ENCODE data around the gene DYNC1I1.

The DYNC1I1 gene

DNA sequence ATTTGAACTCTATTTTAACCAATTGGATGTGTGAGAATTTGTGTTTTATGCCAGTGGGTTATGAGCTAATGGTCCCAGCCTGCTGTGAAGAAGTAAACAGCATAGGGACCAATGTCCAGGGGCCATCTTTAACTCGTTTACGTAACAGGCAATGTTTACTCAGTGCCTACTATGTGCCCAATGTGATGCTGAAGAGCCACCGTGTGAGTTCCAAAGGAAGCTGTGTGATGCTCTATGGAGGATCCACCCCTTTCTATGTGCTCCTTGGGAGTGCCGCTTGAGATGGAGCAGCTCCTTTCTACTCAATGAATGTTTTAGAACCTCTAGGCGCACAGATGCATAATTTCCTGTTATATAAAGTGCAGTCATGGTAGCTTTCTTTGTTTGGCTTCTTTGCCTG lies 21.3 kb downstream of the DYNC1I1 start:
- no peak for DNase-seq (ENCODE audit: low spot score)

DNA sequence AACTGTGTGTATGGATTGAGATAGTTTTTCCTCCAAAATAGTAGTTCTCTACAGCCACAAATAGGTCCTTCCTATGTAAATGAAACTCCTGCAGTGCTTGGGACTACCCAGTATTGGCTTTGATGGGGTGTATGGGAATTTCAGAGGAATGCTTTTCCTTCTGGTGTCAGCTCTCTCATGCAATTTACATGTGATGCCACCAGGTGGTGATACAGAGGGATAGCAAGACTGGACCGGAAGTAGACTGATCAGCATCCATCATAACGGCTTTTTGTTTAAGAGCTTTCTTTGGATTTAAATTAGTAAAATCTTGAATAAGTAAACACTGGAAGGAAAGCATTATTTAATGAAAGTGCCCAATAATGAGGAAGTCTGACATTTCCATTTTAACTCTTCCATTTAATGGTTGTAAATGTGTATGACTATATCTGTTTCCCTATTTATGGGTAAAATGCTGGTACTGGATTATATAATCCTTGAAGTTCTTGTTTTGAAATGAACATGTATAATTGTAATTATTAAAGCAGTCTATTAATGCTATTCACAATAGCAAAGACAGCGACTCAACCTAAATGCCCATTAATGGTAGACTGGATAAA lies 22.7 kb downstream of the DYNC1I1 start:
- peak; percentile 42 for DNase-seq (ENCODE audit: low spot score)

- no peak for DNase-seq (ENCODE audit: low spot score)
Measured at GRCh38 chr7:95796617-95797016, 24.3 kb downstream of the DYNC1I1 start.

- DNase-seq (ENCODE audit: low spot score): no peak
Measured at GRCh38 chr7:95798401-95798930, 26.1 kb downstream of the DYNC1I1 start.

DNA sequence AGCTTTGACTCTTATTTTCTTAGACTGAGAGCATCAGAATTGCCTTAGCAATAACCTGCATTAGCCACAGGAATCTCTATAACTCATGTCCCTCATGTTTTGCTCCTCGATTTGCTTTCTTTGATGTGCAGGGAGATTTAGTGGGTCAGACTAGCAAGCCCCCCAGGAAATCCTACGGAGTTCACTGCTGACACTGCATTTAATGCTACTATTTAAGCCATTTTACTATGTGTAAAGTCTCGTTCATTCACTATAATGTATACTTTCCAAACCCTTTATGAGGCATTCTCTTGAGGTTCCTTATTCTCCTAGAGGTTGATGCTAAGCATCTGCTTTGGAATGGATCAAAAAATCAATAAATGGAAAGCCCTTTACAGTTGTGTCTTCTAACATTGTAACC lies 28.4 kb downstream of the DYNC1I1 start:
- no peak for DNase-seq (ENCODE audit: low spot score)

GRCh38 chr7:95802270-95802669 lies 29.9 kb downstream of the DYNC1I1 start:
- DNase-seq (ENCODE audit: low spot score): no peak

DNA sequence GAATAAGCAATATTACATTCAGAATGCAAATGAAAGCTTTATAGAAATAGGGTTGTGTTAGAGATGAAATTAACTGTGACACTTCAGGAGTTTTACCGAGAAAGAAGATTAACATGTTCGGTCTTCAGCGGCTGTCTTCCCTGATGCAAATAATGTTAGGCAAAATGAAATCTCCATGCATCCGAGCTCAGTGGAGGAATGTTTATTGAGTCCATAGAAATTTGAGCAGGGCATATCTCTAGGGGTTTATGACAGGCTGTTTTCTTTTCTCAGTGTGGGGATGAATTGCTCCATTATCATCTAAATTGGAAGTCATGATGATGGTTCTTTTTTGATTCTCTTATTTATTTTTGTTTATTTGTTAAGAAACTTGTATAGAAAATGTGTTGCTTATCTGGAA lies 31.7 kb downstream of the DYNC1I1 start:
- DNase-seq (ENCODE audit: low spot score): no peak

GRCh38 chr7:95805909-95806308 lies 33.6 kb downstream of the DYNC1I1 start:
- no peak for DNase-seq (ENCODE audit: low spot score)

- no peak for DNase-seq (ENCODE audit: low spot score)
Measured at GRCh38 chr7:95808396-95808795, 36.0 kb downstream of the DYNC1I1 start.

DNA sequence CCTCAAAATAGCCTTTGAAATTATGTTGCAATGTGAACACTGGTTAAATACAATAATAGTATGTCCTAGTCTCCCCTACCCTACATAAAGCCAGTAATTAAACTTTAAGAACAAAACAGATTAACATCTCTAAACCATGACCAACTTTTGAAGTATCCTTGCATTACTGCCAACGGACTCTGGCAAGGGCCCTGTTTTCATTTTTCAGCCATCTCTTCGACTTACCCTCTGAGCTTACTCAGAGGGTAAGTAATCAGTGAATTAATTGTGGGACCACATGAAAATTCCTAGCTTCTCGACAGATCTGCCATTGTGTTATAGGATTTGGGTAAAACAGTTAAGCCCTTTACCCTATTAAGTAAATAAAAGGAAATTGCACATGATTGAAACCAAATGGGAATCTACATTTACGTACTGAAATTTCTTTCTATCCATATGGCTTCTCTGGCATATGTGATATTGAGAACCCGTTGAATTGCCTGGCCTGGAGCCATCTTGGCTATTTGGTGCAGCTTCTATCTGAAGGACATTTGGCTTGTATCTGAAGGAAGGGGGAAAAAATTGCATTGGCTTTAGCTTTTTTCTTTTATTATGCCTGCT lies 39.6 kb downstream of the DYNC1I1 start:
- peak; percentile 14 for DNase-seq (ENCODE audit: low spot score)

GRCh38 chr7:95814721-95815120 lies 42.4 kb downstream of the DYNC1I1 start:
- DNase-seq (ENCODE audit: low spot score): no peak

GRCh38 chr7:95817866-95818640 lies 45.7 kb downstream of the DYNC1I1 start:
- no peak for DNase-seq (ENCODE audit: low spot score)

GRCh38 chr7:95820778-95821177 lies 48.4 kb downstream of the DYNC1I1 start:
- no peak for DNase-seq (ENCODE audit: low spot score)

- DNase-seq (ENCODE audit: low spot score): no peak
Measured at GRCh38 chr7:95822717-95823116, 50.4 kb downstream of the DYNC1I1 start.

GRCh38 chr7:95824616-95825015 lies 52.3 kb downstream of the DYNC1I1 start:
- no peak for DNase-seq (ENCODE audit: low spot score)

DNA sequence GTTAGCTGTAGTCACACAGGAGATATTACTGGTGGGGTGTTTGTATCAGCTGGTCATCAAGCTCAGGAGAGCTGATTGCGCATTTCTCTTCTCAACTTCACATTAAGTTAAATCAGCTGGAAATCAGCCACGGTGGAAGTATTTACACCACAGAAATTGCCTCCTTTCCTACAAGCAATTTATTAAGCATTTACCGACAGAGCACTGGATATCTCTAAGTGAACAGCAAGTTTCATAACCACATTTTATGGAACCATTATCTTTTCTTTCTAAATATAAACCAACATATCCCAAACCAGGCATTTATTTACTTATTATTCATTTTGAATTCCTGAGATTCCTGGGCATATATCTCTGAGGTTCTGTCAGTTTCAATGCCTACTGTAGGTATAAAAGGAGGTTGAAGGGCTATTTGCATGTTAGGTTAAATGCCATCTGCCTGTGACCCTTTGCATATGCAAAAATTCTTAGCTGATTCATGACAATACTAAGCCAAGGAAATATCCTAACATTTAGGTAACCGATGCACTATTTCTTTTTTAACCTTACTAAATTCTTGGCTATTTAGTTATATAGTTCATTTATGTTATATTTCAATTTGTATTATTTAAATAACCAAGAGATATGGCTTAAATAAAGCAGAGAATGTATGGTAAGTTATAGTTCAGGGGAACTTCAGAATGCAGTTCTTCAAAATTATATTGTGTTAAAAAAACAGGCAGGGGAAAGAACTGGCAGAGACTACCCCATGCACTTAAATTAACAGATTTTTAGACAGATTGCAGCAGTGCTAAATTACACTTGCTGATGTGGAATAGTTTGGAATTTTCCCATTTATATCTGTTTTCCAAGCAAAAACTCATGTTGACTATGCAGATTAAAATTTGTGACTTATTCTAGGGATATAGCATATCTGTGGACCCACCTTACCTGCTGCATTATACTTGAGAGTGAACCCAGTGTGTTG lies 56.8 kb downstream of the DYNC1I1 start:
- DNase-seq (ENCODE audit: low spot score): no peak

DNA sequence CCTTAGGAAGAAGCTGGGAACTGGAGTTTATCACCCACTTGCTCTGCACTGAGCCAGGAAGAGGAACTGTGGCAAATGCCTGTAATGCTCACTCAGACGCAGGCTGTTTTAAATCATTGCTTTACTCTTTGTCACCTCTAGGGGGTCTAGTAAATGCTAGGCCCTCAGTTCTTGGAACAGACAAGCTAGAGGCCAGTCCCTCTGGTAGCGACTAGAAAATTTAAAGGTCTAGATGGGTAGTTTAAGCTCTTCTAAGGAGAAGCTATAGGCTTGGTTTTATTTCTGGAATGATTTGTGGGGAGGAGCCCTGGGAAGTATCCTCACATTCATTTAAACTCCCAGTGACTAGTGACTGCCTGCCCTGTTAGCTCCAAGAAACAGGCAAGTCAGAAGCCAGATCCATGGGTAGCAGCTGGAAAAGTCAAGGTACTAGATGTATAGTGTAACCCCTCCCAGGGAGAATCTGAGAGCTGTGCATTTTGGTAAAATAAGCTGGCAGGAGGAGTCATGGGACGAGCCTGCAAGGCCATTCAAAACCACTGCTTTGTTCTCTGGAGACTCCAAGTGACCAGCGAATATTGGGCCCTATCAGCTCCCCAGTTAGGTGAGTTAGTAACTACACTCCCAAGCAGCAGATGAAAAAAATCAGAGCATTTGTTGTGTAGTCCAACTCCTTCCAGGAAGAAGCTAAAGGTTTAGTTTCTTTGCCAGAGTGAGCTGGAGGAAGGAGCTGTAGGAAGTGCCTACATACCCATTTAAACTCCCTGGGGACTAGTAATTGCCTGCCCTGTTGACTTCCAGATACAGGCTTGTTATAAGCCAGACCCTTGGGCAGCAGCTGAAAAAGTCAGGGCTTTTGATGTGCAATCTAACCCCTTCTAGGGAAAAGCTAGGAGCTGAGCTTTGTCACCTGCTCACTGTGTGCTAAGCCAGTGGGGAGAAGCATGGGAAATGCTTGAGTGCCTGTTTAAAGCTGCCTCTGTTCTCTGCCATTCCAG lies 68.9 kb downstream of the DYNC1I1 start:
- peak; percentile 20 for DNase-seq (ENCODE audit: low spot score)

GRCh38 chr7:95843286-95843685 lies 70.9 kb downstream of the DYNC1I1 start:
- DNase-seq (ENCODE audit: low spot score): peak; percentile 24

DNA sequence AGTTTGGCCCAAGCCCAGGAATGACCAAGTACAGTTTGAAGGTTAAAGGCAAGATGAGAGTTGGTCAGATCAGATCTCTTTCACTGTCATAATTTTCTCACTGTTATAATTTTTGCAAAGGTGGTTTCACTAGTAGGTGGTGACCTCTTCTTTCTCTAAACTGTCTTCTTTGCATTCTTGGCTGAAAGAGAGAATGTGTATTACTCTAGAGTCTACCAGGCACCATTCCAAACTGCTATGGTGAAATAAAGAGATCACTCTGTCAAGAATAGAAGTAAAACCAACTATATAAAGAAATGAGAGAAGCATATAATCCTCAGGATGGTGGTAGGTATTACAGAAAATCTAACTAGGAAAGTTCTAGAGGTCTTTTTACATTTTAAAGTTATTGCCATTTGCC lies 72.7 kb downstream of the DYNC1I1 start:
- no peak for DNase-seq (ENCODE audit: low spot score)

DNA sequence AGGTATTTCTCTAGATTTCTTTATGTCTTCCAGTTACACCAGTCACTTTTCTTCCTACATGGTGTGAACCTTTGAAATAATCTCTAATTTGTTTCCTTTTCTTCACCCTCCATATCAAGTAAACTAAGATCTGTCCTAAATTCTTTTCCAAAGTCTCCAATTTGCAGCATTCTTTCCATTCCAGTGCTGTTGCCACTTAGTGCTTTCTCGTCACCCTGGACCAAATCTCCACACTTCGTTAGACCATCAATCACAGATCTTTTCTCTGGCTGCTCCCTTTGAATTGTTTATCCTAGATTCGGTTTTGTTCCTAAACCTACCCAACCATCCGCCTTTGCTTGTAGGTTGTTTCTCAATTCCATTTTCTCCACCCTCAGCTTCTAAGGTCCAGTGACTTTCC lies 74.7 kb downstream of the DYNC1I1 start:
- DNase-seq (ENCODE audit: low spot score): peak; percentile 19

DNA sequence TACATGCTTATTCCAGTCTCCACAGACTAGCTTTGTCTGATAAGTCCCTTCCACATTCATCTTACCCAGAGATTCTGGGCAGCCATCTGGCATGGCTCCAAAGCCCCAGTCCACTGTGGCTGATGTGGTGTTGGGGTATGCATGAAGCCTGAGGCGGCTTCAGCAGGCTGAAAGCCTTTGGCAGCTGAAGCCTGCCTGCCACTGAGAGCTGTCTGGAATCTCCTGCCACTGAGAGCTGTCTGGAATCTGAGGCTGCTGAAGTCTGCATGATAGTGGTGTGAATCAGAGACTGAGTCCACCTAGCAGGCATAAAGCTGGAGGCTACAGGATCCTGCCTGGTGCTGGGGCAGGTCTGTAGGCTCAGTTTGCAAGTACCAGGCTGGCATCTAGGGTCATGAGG lies 87.1 kb downstream of the DYNC1I1 start:
- DNase-seq (ENCODE audit: low spot score): peak; percentile 64

All from AG20443 (cell line).